Hindlimb muscle (tissue), 1 donor: ENCODE measurements around the gene CRYBG1. TPM values are rescaled to one million over a fixed set of nuclear protein-coding genes. Genes with fewer than 3 reads are reported as not detected.
"Not testable (repeated sequence)": the region's sequence is repeated elsewhere in the genome, so short reads cannot be mapped to it uniquely, and the experiment has no call there.

ENCODE experiments used
- DNase-seq: peaks from one replicate; pipeline ENCODE4 v3.0.0-alpha.2; 2013
- polyA plus RNA-seq: library from polyadenylated mRNA; unstranded; fragments of 120-200 nt; gene quantifications from one replicate; pipeline ENCODE4 v1.2.1, GENCODE V29; 2013; ENCODE audit not compliant: insufficient read length

The CRYBG1 gene
- polyA plus RNA-seq, 1 donor, result 3.1 TPM

DNA sequence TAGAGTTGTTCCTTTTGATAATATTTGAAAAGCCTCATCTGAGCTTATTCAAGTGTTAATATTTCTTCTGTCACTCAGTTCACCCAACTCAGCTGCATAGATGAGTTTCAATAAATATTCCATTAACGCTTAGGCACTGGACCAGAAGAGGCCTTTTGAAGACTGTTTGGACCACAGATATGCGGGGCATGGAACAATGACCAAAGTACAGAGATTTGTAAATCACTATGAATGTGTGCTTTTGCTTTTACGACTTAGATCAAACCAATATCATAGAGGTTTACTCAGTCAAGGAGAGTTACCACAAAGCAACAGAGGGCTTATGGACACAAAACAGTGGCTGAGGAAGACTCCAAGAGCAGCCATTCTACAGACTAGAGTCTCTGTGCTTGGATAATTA, 168.9 kb downstream of the CRYBG1 start:
- no peak for DNase-seq

DNA sequence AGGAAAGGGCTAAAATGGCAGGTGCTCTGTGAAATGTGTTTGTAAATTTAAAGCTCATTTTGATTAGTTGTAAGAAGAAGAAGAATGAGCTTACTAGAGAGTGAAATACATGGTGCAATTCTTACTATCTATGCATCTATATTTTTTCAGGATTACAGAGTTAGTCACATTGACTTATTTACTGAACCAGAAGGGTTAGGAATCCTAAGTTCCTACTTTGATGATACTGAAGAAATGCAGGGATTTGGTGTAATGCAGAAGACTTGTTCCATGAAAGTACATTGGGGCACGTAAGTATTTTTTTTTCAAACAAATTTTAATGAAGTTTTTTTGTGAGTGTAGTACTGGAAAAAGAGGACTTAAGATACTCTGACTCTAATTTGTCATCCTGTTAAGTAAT, 169.5 kb downstream of the CRYBG1 start:
- no peak for DNase-seq

DNA sequence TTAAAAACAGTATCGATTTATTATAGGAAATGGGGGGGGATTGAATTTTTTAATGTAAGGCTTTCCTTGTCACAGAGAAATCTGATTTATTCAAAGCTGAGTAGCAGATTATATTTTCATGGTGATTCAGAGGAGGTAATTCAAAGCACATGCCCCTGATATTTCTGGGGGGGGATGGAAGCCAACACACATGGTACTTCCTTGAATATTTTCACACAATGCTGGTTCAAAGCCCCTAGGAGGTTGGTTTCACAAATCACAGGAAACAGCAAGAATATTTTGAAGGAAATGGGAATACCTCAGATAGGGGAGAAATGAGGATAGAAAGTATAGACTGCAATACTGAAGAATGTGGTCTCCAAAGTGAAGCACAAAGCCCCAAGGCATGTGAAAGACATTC, 170.0 kb downstream of the CRYBG1 start:
- DNase-seq, result no peak

DNA sequence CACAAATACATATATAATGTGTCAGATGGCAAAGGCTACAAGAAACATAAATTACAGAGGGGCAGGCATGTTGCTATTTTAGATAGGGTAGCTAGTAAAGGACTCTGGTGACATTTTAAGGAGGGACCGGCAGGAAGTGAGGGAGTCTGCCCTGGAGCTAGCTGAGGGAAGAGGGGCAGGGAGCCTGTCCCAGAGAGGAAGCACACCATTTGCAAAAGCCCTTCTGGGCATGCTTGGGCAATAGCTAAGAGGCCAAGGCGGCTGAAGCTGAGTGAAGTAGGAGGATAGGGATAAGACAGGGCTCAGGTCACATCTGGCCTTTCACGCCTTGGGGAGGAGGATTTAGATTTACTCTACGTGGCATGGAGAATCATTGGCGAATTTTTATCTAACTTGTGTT, 172.5 kb downstream of the CRYBG1 start:
- no peak for DNase-seq

DNA sequence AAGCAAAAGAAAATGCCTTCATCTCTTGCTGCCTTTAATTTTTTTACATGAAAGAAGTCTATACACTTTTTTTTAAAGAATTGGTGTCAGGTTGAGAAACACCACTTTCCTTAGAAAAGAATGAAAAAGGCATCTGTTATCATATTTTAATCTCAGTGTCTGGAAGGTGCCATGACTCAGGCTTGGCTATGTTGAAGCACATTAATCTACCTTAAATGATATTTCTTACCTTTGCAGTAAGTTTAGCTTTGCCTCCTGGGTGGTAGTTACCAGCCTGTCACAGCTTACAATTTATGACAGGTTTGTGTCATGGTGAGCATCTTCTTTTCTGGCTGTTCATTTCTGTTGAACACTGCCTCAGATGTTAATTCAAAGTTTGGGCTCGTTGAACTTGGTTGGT, 173.5 kb downstream of the CRYBG1 start:
- DNase-seq, result no peak

DNA sequence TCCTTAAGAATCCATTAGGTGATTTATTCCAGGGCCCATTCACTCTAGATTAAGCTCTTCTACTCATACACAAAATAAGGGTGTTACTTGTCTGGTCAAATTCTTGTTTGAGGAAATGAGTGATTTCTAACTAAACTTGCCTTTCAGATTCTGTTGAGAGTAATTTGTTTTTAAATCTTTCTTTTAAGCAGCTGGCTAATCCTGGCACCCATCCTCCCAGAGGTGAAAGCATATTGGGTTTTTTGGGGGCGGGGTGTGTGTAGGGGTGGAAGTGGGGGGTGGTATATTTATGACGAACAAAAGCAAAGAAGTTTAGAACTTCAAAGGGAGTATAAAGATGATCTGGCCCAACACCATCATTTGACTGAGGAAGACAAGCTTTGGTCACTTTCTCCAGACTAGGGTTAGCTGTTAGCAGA, 174.1 kb downstream of the CRYBG1 start:
- DNase-seq, result no peak

DNA sequence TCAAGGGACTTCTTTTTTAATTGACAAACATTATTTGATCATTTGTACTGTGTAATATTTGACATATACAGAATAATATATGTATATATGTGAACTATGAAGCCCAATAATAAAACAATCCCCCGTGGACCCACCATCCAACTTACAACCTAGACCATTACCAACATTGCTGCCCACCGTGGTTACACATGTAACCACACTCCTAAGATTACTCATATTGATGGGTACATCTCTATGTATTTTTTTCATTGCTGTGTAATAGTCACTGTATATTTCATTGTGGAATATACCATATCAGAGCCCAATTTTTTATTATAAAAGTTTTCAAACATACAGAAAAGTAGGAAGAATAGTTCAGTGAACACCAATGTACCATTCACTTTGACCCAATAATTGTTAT, 174.5 kb downstream of the CRYBG1 start:
- DNase-seq, result no peak

DNA sequence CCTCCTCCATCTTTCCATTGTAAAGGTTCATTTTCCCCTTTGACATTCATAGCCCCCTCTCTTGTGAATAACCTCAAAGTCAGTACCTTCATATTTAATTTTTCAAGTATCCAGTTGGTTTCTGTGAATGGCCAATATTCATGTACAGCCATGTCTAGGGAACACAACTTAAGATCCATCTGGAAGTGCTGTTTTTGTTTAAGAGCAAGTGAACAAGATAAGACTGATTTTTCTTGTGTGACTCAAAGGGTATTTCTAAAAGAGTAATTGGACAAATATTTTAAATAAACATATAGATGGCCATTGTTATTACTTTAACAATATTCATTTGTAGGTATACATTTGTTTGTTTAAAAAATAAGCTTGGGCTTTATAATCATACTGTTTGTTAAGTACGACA, 175.8 kb downstream of the CRYBG1 start:
- no peak for DNase-seq

DNA sequence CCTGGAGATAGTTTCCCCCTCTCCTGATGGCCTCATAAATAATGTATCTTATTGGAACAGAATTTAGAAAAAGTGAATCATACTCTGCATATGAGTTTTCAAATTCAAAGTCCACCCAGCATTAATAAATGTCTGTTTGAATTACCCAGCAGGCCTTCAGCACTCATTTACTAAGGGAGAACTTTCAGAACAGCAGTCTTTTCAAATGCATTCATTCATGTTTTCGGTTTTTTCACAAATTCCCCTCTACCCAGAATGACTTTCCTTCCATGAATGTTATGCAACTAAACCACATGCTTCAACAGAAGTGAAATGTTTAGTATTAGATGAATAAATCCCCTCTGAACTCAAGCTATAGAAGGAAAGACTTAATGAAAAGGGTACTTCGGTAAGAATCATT, 176.3 kb downstream of the CRYBG1 start:
- DNase-seq, result no peak

DNA sequence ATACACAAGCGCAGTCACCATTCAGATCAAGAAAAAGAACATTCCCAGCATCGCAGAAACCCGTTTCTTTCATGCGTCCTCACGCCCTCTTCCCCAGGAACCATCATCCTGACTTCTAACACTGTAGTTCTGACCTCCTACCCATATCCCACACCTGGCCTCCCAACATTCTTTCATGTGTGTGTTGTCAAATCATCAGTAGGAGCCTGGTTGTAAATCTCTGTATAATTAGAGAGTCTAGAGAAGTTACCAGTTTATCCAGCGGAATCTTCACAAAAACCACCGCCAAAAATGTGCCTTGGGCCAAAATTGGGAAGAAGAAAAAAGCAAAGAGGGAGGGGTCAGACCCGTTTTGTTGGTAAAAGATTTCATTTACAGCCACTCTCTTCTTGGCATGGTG, 177.1 kb downstream of the CRYBG1 start:
- no peak for DNase-seq

DNA sequence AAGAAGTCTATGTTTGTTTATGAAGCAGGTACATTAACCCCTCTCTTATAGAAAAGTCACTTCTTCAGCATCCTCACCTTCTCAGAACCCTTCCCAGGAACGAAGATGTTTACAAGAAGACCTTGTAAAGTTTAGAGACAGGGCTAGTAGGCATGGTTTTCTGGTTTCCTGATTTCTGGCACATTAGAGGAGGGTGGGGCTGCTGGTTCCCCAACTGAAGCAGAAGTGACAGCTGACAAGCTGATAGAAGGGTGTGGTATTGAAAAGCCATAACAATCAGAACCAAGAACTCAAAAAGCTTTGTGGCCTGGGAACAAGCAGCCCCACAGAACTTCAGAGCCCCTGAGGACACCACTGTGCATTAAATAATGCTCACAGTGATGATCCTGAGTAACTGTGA, 177.6 kb downstream of the CRYBG1 start:
- no peak for DNase-seq

DNA sequence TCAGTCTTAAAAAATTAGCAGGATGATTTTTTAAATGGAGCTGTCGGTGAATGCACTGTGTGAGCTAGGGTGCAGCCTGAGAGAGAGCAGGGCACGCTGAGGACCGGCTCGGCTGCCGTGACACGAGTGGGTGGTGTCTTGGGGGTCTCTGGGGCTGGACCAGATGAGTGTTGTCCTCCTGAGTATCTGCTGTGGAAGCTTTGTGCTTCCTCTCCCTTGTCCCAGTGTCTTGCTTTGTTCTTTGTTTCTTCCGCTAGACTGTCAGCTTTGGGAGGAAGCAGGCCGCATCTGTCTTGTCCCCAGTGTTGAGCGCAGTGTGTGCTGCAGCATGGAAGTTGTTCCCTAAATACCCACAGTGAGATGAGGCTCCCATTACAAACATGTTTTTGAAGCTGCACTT, 179.4 kb downstream of the CRYBG1 start:
- DNase-seq, result no peak

DNA sequence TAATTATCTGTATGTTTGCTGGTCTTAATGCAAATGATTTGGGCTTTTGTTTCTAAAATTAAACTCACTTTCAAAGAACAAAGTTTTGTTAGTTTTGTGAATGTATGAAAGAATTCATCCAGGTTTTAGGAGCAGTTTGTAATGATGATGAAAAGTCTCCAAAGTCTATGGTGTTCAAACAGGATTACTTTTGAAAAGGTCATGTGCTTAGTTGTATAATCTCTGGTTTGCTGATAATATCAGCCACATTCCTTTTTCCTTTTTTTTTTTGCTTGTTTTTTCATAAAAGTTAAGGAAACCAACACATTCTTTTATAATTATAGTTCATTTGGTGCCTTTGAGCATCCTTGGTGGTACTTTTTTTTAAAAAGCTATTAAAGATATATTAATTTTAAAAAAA, 179.9 kb downstream of the CRYBG1 start:
- DNase-seq, result no peak

DNA sequence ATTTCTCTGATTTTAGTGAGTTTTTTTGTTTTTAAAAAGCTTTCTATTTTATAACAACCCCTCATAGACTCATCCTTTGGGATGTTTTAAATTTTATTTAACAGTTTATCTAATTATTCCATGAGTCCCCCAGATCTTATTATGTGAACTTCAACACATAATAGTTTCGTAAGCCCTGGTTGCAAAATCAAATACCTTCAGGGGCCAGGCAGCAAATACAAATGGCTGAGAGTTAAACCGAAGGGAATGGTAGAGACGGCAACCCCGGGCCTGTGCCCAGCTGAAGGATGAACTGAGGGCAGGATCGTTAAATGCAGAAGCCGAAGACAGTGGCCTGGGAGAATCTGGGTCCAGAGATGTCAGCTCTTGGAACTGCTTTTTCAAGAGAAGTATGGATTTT, 180.4 kb downstream of the CRYBG1 start:
- DNase-seq, result no peak

DNA sequence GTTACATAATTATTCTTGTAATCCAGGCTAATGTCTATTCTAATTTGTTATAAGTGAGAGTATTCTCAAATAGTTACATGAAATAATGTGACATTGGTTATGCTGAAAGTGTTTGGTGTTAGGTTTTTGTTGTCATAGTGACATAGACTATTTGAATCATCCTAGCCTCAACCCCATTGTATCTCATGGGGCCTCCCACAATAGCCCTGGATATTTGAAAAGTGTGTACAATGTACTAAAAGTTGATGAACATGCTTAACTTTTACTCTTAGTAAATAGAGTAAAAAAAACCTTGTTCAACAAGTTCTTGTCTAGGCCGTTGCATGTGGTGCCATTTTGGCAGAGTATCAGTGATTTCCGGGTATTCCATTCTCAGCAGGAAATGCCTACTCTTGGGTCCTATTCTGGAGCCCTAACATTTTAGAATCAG, 185.8 kb downstream of the CRYBG1 start:
- DNase-seq, result no peak

DNA sequence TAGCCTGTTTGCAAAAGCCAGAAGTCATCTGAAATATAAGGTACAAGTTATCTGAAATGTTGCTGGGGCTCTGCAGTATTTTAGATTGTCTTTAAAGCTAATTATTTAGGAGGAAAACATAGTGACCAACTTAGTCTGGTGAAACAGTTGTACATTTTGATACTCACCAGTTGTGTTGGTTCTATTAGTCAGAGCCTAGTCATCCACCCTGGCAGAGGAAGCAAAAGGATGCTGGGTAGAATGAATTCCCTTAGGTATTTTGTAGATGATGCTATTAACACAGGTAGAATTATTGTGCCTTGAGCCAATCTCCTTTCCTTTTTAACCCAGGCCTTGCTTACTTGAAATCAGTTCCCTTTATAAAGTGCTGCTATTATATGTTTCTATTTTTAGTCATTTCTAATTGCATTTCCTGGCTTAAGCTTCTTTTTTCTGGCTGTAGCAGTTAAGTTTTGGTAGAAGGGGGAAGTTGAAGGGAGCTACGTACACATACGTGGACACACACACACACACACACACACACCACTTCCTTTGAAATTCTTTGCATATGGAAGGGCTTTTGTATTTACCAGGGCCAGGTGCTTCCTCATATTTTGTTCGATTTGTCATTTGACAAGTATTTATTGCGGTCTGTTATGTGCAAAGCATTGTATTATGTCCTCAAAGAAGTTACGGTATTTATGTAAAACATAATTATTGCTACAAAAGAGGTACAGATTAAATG, 186.3 kb downstream of the CRYBG1 start:
- no peak for DNase-seq

DNA sequence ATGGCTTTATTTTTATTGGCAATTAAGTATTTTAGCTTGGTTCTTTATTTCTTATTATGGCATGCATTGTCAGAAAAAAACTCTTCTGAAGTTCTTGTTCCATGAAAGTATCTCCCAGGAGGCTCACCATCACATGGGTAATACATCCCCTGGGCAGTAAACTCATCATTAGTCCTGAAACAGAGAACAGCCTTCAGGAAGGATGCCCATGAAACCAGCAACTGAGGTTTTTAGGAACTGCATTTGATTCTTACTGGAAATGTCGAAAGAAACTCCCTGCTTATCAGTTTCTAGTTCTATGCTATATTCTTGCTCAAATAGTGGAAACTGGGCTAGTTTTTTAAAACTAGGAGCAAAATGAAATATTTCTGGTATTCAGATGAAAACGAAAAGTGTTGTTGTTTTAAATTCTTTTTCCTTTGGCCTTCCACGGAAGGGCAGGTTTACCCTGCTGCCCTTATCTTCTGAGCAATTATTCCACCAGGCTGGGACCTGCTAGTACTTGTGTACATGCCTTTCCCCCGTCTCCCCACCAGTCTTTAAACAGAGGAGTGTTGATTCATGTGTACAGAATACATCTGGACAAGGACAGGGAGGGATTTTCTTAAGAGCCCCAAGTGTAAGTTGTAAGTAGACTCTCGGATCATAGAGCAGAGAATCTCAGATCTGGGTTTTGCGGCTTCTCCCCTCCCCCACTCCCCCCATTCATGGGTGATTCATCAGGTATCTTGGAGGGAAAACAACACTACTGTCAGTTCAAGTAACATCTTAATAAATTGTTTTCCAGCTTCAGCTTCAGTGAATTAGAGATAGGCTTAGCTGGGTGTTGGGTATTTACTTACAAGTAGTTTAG, 187.3 kb downstream of the CRYBG1 start:
- no peak for DNase-seq

DNA sequence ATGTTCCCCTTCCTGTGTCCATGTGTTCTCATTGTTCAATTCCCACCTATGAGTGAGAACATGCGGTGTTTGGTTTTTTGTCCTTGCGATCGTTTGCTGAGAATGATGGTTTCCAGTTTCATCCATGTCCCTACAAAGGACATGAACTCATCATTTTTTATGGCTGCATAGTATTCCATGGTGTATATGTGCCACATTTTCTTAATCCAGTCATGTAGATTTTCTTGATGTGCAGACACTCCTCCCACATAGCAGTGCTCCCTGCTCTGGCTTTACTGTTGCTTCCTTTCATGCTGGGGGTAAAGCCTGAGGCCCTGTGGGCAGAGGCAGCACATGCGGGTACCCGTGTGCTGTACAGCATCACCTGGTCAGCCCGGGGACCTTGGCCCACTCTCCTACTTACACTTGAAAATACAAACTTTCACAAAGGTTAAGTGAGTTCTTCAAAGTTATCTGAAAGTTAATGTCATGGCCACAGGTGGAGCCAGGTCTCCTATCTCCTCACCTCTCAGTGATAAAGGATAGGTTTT, 188.5 kb downstream of the CRYBG1 start:
- DNase-seq, result not testable (repeated sequence)

DNA sequence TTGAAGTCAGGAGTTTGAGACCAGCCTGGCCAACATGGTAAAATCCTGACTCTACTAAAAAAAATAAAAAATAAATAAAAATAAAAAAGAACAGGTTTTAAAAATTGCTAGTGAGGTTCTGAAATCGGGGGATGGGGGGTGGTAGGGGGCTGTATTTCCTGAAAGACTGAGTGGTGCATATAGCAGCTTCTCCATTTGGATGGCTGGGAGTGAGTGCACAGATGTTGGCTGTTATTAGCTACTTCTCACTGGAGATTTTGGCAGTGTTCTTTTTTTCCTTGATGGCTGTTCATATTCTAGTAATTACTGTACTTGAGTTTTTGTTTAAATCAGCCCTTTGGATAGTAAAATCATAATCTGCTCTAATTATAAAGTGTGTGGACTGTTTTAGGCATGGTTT, 189.0 kb downstream of the CRYBG1 start:
- DNase-seq, result no peak

DNA sequence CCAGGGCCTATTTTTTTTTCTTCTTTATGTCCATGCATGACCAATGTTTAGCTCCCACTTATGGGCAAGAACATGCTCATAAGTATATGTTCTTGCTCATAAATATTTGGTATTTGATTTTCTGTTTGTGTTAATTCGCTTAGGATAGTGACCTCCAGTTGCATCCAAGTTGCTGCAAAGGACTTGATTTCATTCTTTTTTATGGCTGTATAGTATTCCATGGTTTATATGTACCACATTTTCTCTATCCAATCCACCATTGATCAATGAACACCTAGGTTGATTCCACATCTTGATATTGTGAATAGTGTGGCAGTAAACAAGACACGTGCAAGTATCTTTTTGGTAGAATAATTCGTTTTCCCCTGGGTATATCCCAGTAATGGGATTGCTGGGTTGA, 190.6 kb downstream of the CRYBG1 start:
- DNase-seq, result no peak

DNA sequence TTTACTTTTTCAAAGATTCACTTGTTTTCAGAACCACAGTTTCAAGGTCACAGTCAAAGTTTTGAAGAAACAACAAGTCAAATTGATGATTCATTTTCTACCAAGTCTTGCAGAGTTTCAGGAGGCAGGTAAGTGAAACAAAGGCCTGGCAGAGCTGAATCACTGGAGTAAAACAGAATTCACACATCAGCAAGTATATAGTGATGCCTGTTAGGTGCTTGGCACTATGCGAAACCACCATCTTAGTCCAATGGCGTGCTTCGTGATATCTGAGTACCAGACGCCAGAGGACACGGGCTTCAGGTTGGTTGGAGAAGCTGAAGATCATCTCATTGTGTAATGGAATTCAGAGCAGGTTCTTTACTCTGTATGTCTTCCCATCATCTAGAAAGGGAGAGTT, 192.9 kb downstream of the CRYBG1 start:
- no peak for DNase-seq

DNA sequence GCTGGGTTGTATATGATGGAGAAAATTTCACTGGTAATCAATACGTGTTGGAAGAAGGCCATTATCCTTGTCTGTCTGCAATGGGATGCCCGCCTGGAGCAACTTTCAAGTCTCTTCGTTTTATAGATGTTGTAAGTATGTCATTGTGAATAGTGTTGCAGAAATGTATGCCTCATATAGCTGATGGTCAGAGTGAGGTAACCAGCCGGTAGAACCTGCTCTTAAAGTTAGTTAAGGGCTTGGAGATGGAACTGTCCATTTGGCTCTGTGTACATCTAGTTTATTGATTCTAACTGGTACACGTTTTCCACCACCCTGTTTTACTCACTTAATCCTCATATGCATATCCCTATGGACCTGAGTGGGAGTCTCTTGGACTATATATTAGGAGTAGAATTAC, 195.2 kb downstream of the CRYBG1 start:
- DNase-seq, result no peak

DNA sequence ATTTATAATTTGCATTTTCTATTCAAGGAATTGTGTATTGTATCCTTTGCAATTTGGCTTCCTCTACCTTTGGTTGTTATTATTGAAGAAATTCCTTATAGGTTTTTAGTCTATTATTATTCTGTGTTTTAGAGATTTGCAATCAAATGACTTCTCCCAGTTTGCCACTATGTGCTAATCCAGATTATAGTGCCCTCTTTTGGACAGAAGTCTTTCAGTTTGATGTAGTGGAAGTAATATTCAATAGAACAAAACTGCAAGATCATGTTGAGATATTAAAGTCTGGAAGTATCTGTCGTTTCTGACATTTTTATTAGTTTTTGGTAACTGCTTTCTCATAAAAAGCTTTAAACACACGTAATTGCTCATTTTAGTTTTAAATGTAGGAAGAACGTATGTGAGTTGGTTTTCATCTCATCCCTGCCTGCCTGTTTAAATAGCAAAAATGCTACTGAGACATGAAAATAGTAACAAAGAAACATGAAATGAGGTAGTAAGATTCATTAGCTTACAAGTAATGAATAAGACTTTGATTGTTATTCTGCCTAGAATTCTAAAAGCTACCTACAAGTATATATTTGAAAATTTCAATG, 195.9 kb downstream of the CRYBG1 start:
- DNase-seq, result no peak

DNA sequence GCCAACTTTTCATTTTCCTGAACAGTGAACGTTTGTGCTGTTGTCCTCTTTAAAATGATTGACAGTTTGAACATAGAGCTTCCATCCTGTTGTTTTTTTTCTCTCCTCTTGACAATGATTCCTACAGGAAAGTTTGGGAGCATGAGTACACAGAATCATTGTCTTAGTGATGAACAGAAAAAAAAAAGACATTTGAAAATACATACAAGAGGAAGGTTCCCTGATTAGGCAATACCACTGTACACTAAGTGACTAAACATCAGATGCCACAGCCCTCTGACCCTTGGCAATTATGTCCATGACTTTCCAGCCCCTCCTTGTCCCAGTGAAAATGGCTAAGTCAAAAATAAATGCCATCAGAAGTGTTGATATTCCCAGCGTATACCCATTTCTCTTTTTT, 197.3 kb downstream of the CRYBG1 start:
- DNase-seq, result no peak
